Muscle of leg (tissue), 11 donors: Measurements from ENCODE around the gene COL11A2. TPM values are rescaled to one million over a fixed set of nuclear protein-coding genes. Genes with fewer than 3 reads are reported as not detected.

ENCODE experiments used
- DNase-seq: peaks from one replicate; pipeline ENCODE4 v3.0.0; 2013
- H3K27ac ChIP-seq: one replicate; pipeline ENCODE4 v1.5.1; 2013; ENCODE audit warnings: mild to moderate bottlenecking, low read length, control low read depth
- H3K27me3 ChIP-seq: one replicate; pipeline ENCODE4 v1.6.1; 2013; ENCODE audit warnings: low read length; ENCODE audit not compliant: control insufficient read depth, insufficient read depth
- H3K36me3 ChIP-seq: one replicate; pipeline ENCODE4 v1.6.1; 2013; ENCODE audit warnings: low read length; ENCODE audit not compliant: control insufficient read depth, insufficient read depth
- H3K4me1 ChIP-seq: one replicate; pipeline ENCODE4 v1.6.1; 2013; ENCODE audit warnings: low read length; ENCODE audit not compliant: control insufficient read depth, insufficient read depth
- H3K4me3 ChIP-seq: one replicate; pipeline ENCODE4 v1.5.1; 2013; ENCODE audit warnings: low read length, control low read depth
- H3K9me3 ChIP-seq: replicated peaks from 2 replicates; pipeline ENCODE4 v1.6.1; 2013; ENCODE audit warnings: low read depth, low read length; ENCODE audit not compliant: control insufficient read depth
- WGBS: methylation state at CpG from one replicate; pipeline ENCODE4 v1.1.5; 2013; ENCODE audit warnings: missing lambda C conversion rate; ENCODE audit not compliant: insufficient coverage; 5-methylcytosine and 5-hydroxymethylcytosine counted together
- polyA plus RNA-seq, 8 donors: library from polyadenylated mRNA; unstranded; fragments of 120-200 nt; gene quantifications; one replicate each; pipeline versions ENCODE4 v1.2.1 to v1.2.3, GENCODE V29; 2013; ENCODE audit warnings: inconsistent platforms in 1 of 8, low replicate concordance in 1 of 8; ENCODE audit not compliant: insufficient read length in 8 of 8, insufficient read depth in 1 of 8
- total RNA-seq: library from RNA; stranded (reverse); fragments of 120-200 nt; gene quantifications from one replicate; pipeline ENCODE4 v1.2.4, GENCODE V29; 2013

Gene COL11A2
- total and polyA plus RNA-seq, 9 donors: 35.8 to 245 (median 56.7) TPM

DNA sequence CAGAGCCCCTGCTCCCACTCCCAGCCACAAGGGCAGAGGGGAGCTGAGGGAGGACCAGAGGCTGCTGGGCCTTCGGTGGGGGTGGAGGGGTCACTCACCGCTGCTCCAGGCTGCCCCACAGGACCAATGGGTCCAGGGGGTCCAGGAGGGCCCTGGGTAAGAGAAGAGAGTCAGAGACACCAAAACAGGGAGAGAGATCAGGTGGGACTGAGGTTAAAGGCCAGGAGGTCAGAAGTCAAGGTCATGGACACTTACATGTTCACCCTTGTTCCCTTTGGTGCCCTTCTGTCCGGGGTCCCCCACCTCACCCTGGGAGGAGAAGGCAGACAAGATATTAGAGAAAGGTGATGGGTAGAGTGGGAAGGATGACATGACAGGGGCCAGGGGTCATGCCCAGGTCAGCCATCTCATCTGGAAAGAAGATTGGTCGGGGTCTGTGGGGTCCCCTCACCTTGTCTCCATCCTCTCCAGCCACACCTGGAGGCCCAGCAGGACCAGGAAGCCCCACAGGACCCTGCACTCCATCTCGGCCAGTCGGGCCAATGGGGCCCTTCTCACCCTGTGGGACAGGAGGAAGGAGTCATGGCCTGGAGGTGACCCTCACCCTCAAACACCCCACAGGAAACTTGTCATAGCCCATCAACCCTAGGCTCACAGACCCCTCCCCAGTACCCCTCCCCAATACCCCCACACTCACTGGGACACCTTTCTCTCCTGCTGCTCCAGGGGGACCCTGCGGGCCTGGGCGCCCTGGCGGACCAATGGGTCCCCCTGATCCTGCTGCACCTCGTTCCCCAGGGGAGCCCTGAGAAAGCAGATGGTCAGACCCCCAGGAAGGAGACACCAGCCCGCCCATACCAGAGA is 21.0 kb downstream of the COL11A2 start:
- no peak for DNase-seq
- Histone ChIP-seq H3K4me3 (no peak overlapping the region), H3K36me3 (peaks cover 12% of the 10 kb centered on the region), H3K4me1 (no peaks in the 10 kb centered on the region), H3K27me3 (peaks cover 2% of the 10 kb centered on the region), H3K27ac (no peak overlapping the region), H3K9me3 (no peaks in the 10 kb centered on the region)
- 83% methylated on average over 7 of the region's 11 CpGs for WGBS

DNA sequence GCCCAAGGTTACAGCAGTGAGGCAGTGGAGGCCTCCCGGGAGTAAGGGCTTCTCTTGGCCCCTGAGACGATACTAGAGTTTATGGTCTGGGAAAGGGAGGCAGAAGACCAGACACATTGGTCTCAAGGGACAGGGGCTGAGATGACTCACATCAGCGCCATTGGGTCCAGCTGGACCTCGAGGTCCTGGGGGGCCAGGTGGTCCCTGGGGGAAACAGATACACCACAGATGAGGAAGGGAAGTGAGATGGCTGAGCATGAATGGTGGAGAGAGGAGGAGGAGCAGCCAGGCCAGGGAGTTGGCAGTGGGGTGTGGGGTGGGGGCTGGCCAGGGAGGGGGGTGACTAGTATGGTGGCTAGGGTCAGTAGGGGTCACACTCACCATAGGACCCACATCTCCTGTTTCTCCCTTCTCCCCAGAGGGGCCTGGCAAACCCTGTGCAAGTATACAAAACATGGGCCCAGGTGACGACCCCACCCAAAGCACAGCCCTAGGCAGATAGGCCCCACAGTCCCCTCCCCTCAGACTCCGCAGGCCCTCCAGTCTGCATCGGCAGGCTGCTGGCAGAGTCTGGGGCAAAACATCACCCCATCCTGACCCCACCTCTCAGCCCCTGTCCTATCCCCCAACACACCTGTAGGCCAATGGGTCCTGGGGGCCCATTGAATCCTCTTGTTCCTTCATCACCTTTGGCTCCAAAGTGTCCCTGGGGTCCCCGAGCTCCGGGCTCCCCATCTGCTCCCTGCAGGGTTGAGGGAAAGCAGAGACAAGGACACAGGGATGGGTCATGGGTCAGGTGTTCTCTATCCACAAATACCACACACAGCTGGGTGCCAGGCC is 21.9 kb downstream of the COL11A2 start:
- 64% methylated on average over 7 of the region's 9 CpGs for WGBS

DNA sequence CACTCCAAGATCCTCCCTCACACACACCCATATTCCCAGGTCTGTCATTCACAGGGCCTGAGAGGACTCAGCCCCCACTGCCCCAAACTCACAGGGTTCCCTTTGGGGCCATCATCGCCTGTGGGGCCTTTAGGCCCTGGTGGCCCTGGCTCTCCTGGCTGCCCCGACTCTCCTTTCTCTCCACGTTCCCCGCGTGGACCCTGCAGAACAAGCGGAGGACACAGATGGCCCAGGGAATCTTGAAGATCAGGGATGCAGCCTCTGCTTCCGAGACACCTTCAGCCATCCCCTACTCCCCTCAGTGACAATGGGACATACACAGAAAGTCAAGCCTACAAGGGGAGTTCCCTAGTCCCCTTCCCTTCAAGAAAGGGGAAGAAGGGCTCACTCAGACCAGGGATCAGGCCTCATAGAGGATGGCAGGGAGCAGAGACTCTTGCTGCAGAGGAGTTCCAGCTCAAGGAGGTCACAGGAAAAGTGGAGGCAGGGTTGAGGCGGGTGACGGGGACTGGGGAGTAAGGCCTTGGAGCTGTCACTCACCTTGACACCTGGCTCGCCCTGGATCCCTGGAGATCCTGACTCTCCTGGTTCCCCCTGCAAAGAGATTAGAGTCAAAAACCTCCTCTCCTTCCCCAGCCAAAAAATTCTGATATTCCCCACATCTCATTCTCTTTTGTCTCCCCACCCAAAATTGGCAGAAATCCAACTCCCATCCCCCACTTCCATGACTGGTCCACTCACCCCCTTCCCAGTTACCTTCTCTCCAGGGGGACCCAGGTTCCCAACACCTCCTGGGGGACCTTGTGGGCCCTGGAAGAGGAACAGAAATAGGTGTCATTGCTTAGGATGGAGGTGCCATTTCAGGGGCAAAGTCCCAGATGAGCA is 22.7 kb downstream of the COL11A2 start:
- WGBS: 83% methylated on average over 2 of the region's 10 CpGs
- Histone ChIP-seq H3K27me3 (peaks cover 5% of the 10 kb centered on the region), H3K27ac (no peak overlapping the region), H3K4me1 (no peaks in the 10 kb centered on the region), H3K9me3 (no peaks in the 10 kb centered on the region), H3K4me3 (no peak overlapping the region), H3K36me3 (peaks cover 12% of the 10 kb centered on the region)
- DNase-seq: no peak

More for the DNA sequence above, 21.9 kb downstream of the COL11A2 start:
- no peak for DNase-seq
- Histone ChIP-seq H3K36me3 (peaks cover 12% of the 10 kb centered on the region), H3K9me3 (no peaks in the 10 kb centered on the region), H3K27ac (no peak overlapping the region), H3K4me1 (no peaks in the 10 kb centered on the region), H3K4me3 (no peak overlapping the region), H3K27me3 (peaks cover 5% of the 10 kb centered on the region)

DNA sequence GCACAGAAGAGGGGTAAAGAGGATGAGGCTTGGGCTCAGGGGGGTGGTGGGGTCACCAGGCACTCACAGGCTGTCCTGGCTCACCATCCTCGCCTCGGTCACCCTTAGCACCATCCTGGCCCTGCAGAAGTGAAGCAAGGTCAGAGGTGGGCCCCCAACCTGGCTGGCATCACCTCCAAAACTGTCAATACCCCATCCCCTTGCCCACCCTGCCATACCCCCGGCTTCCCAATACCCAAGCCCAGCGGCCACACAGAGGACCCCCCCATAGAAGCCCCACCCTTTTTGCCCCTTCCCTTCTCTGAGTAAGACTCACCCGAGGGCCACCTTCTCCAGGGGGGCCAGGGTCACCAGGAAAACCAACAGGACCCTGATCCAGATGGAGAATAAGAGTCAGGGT is 23.6 kb downstream of the COL11A2 start:
- Histone ChIP-seq H3K9me3 (no peaks in the 10 kb centered on the region), H3K27me3 (peaks cover 5% of the 10 kb centered on the region), H3K4me3 (no peak overlapping the region), H3K4me1 (no peaks in the 10 kb centered on the region), H3K36me3 (peaks cover 12% of the 10 kb centered on the region), H3K27ac (no peak overlapping the region)
- WGBS: 60% methylated on average over 5 of the region's 5 CpGs
- DNase-seq: no peak

DNA sequence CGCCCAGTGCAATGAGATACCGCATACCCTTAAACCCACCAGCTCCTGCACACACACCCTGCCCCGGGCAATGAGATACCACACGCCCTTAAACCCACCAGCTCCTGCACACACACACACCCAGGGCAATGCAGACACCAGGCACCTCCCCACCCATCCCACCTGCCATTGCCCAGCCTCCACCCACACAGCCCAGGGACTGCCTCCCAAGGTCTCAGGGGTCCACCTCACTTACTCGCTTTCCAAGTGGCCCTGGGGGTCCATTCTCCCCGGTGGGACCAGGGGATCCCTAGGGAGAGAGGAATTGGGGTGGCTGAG is 24.0 kb downstream of the COL11A2 start:
- Histone ChIP-seq H3K27ac (no peak overlapping the region), H3K9me3 (no peaks in the 10 kb centered on the region), H3K4me1 (no peaks in the 10 kb centered on the region), H3K36me3 (peaks cover 12% of the 10 kb centered on the region), H3K27me3 (peaks cover 5% of the 10 kb centered on the region), H3K4me3 (no peak overlapping the region)
- DNase-seq: no peak
- 75% methylated on average over 3 of the region's 6 CpGs for WGBS

DNA sequence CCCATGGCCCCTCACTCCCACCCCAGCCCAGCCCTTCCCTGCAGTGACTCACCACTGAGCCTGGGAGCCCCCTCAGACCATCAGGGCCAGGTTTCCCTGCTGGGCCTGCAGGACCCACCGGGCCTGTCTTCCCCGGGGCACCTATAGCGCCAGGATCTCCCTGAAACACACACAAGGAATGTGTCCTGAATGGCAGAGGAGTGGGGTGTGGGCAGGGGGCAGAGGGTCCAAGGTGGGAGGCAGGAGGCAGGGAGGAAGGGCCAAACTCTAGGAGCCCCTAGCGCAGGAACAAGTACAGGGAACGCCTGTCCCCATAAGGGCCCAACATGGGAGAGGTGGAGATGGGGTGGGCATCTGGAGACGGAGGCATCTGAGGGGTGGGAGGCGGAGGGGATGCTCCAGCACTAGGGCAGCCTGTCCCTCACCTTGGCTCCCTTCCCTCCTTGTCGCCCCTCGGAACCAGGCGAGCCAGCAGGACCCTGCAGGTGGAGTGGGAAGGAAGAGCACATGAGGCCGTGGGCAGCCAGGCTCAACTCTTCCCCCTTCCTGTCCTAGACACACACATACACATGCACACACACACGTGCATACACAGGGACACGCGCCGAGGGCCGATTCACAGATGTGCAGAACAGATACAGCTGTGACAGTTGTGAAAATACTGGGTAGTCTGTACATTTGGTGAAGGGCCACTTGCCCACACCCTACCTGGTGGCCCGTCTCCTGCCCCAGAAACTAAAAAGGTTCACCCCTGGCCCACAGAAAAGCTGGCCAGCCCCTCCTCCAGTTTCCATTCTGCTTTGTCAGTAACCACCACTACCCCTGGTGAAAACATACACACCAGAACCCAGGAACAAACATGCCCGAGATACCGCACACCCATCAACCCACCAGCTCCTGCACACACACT is 24.6 kb downstream of the COL11A2 start:
- Histone ChIP-seq H3K36me3 (peaks cover 12% of the 10 kb centered on the region), H3K27ac (no peak overlapping the region), H3K4me3 (no peak overlapping the region), H3K27me3 (peaks cover 3% of the 10 kb centered on the region), H3K9me3 (no peaks in the 10 kb centered on the region), H3K4me1 (peaks cover 2% of the 10 kb centered on the region)
- whole genome bisulfite sequencing: 86% methylated on average over 5 of the region's 19 CpGs
- DNase-seq: no peak

DNA sequence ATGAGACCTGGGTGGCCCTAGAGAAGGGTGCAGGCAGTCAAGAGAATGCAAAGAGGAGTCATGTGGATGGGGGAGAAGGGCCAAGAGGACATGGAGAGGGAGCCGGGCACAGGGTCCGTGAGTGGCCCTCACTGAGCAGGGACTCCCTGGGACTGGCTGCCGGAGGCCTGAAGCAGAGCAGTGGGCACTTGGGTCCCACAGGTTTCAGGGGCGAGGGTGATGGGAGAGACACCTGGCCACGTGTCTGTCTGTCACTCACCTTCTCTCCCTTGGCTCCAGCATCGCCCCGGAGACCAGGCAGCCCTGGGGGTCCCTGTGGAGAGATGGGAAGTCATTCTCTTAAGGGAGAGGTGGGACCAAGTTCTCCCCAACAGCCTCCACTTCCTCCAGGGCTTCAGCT is 25.5 kb downstream of the COL11A2 start:
- H3K4me1 ChIP-seq: peaks cover 10% of the 10 kb centered on the region
- 72% methylated on average over 4 of the region's 7 CpGs for WGBS
- no peak overlapping the region for H3K27ac ChIP-seq
- H3K27me3 ChIP-seq: peaks cover 3% of the 10 kb centered on the region
- no peaks in the 10 kb centered on the region for H3K9me3 ChIP-seq
- no peak overlapping the region for H3K4me3 ChIP-seq
- DNase-seq: no peak
- peaks cover 12% of the 10 kb centered on the region for H3K36me3 ChIP-seq

DNA sequence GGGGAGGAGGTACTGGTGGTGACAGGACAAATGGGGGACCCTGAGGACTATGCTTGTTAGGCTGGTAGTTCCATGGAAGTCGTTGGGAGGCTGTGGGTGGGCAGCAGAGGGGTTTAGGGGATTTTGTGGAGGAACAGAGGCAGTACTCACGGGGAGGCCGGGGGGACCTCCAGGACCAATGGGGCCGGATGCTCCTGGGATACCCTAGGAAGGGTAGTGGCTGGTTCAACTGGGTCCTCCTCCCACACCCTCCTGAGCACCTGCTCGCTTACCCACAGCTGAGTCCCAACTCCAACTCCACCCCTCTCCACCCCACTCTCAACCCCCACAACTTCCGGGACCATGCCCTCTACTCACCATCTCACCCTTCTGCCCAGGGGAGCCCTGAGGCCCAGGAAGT is 25.9 kb downstream of the COL11A2 start:
- Histone ChIP-seq H3K4me3 (no peak overlapping the region), H3K27ac (no peak overlapping the region), H3K36me3 (peaks cover 12% of the 10 kb centered on the region), H3K27me3 (peaks cover 3% of the 10 kb centered on the region), H3K9me3 (no peaks in the 10 kb centered on the region), H3K4me1 (peaks cover 13% of the 10 kb centered on the region)
- 20% methylated on average over 1 of the region's 6 CpGs for WGBS
- no peak for DNase-seq

DNA sequence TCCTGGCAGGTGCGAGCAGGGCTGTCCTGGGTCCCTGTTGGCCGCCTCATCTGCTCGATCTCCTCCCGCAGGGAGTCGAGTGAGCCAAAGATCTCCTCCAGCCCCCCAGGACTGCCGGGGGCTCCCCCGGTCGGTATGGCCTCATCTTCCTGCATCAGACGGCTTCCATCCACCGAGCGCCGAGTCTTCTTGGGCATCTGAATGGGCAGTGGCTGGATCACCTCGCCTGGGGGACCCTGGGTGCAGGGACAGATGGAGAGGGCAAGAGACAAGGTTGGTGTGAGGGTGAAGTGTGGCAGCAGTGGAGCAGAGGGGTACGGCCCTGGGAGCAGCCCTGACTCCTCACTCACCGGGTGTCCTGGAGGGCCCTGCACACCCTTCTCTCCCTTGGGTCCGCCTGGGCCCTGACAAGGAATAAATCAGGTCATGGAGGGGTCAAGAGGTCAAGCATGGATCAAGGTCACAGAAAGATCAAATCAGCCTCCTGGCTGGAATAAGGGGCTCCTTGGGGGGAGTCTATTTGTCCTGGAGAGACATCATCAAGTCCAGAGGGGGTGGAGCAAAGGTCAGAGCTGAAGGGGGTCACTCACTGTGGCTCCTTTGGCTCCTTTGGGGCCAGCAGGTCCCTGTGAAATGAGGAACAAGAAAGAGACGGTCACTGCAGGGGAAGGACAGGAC is 26.5 kb downstream of the COL11A2 start:
- peaks cover 17% of the 10 kb centered on the region for H3K4me1 ChIP-seq
- peaks cover 8% of the 10 kb centered on the region for H3K36me3 ChIP-seq
- no peak overlapping the region for H3K27ac ChIP-seq
- H3K4me3 ChIP-seq: no peak overlapping the region
- DNase-seq: no peak
- 70% methylated on average over 12 of the region's 17 CpGs for WGBS
- peaks cover 3% of the 10 kb centered on the region for H3K27me3 ChIP-seq
- H3K9me3 ChIP-seq: no peaks in the 10 kb centered on the region
